Esophagus (tissue), 2 donors: ENCODE data around the gene PTPRM. TPM values are rescaled to one million over a fixed set of nuclear protein-coding genes. Genes with fewer than 3 reads are reported as not detected.

Source experiments
- H3K27ac ChIP-seq, 2 donors: one replicate each; pipeline ENCODE4 v1.5.1; 2013; ENCODE audit warnings: low read depth in 2 of 2, mild to moderate bottlenecking in 2 of 2, inconsistent platforms in 1 of 2, low read length in 1 of 2, moderate library complexity in 1 of 2
- H3K27me3 ChIP-seq, 2 donors: one replicate each; pipeline ENCODE4 v1.6.1; 2013; ENCODE audit warnings: low read length in 2 of 2, control low read depth in 1 of 2, mild to moderate bottlenecking in 1 of 2; ENCODE audit not compliant: insufficient read depth in 2 of 2, control insufficient read depth in 1 of 2
- H3K36me3 ChIP-seq, 2 donors: one replicate each; pipeline ENCODE4 v1.6.1; 2013; ENCODE audit warnings: low read length in 1 of 2; ENCODE audit not compliant: control insufficient read depth in 2 of 2, insufficient read depth in 2 of 2
- H3K4me1 ChIP-seq, 2 donors: one replicate each; pipeline ENCODE4 v1.6.1; 2013; ENCODE audit warnings: low read length in 1 of 2; ENCODE audit not compliant: control insufficient read depth in 2 of 2, insufficient read depth in 2 of 2
- H3K4me3 ChIP-seq, 2 donors: one replicate each; pipeline ENCODE4 v1.5.1; 2013; ENCODE audit warnings: low read length in 2 of 2, mild to moderate bottlenecking in 2 of 2, low read depth in 1 of 2, moderate library complexity in 1 of 2
- H3K9me3 ChIP-seq, 2 donors: one replicate each; pipeline ENCODE4 v1.6.1; 2013; ENCODE audit warnings: mild to moderate bottlenecking in 2 of 2, low read depth in 1 of 2, low read length in 1 of 2, moderate library complexity in 1 of 2; ENCODE audit not compliant: control insufficient read depth in 2 of 2, insufficient read depth in 1 of 2
- WGBS, 2 donors: extraction: QIAGEN DNeasy Blood & Tissue Kit; methylation state at CpG; one replicate each; pipeline ENCODE4 v1.1.7; 2013; 5-methylcytosine and 5-hydroxymethylcytosine counted together
- polyA plus RNA-seq, 2 donors: library from polyadenylated mRNA; stranded (reverse); fragments of 200-250 nt; gene quantifications; one replicate each; pipeline ENCODE4 v1.2.3, GENCODE V29; 2013
- donor health status: healthy with polysubstance abuse.
- donor health status: Bipolar disorder and iron deficiency.

PTPRM gene
- polyA plus RNA-seq, 2 donors = 6.3 to 10.4 TPM

GRCh38 chr18:8208716-8209115 lies 641.6 kb downstream of the PTPRM start:
- H3K4me3 ChIP-seq = no peak overlapping the region
- WGBS, 2 donors = 60 to 71% methylated on average over 6 of the region's 6 CpGs
- no peaks in the 10 kb centered on the region for H3K4me1 ChIP-seq
- no peaks in the 10 kb centered on the region for H3K36me3 ChIP-seq
- no peaks in the 10 kb centered on the region for H3K27me3 ChIP-seq
- H3K27ac ChIP-seq = no peak overlapping the region
- no peaks in the 10 kb centered on the region for H3K9me3 ChIP-seq

DNA sequence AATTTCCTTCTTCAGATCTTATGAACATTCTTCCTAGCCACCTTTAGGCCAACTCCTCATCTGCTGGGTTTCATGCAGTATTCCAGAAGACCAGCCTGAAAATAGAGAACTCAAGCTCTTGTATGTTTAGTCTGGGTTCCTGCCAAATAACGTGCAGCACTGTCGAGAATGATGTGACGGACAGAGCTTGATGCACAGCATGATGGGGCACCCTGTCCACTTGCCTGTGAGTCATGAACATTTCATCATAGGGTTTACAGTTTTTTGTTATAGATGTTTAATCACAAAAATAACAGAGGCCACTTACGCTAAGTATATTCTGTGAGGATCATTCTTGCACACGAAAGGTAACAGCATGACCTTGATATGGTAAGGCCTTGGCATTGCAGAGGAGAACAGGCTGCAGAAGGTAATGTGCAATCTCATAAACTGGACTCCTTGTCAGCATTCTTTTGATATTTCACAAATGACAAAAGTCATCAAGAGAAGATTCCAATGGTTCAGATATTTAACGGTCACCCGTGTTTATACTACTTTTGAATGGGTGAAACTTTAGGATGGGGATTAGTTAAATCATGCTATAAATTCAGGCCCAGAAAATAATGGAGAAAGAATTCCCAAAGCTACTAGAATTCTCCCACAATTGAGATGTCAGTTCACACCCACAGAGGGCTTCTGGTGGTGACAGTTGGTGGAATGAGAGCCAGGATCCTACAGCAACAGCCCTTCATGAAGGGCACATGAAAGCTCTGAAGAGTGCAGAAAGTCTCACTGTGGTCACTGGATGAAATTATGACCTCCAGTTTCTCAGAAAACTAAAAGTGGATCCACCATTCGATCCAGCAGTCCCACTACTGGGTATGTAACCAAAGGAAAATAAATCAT lies 646.0 kb downstream of the PTPRM start:
- WGBS, 2 donors = 65 to 69% methylated on average over 8 of the region's 8 CpGs
- no peaks in the 10 kb centered on the region for H3K36me3 ChIP-seq
- H3K9me3 ChIP-seq = no peaks in the 10 kb centered on the region
- H3K4me3 ChIP-seq = no peak overlapping the region
- no peak overlapping the region for H3K27ac ChIP-seq
- no peaks in the 10 kb centered on the region for H3K27me3 ChIP-seq
- no peaks in the 10 kb centered on the region for H3K4me1 ChIP-seq

DNA sequence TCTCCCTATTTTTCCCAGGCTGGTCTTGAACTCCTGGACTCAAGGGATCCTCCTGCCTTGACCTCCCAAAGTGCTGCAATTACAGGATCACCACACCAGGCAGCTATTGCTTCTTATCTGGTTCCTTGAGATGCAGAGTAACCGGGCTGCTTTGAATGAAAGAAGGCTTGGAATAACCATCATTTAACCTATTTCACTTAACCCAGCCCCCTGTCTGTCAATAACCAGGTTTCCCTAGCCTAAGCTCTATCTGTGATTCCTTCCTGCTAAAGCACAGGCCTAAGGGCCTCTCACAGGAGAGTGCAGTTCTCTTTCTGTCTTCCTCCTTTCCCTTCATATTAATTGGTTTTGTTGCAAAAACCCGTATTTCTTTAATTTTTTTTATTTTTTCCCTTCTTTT lies 648.6 kb downstream of the PTPRM start:
- Histone ChIP-seq H3K4me1 (no peaks in the 10 kb centered on the region), H3K36me3 (no peaks in the 10 kb centered on the region), H3K4me3 (no peak overlapping the region), H3K27me3 (no peaks in the 10 kb centered on the region), H3K27ac (no peak overlapping the region), H3K9me3 (no peaks in the 10 kb centered on the region)
- WGBS, 2 donors = 92 to 96% methylated on average over 2 of the region's 2 CpGs

GRCh38 chr18:8217051-8217564 lies 650.0 kb downstream of the PTPRM start:
- no peaks in the 10 kb centered on the region for H3K36me3 ChIP-seq
- no peak overlapping the region for H3K27ac ChIP-seq
- H3K27me3 ChIP-seq = no peaks in the 10 kb centered on the region
- no peaks in the 10 kb centered on the region for H3K9me3 ChIP-seq
- H3K4me3 ChIP-seq = no peak overlapping the region
- 75 to 82% methylated on average over 8 of the region's 8 CpGs for WGBS, 2 donors
- no peaks in the 10 kb centered on the region for H3K4me1 ChIP-seq

DNA sequence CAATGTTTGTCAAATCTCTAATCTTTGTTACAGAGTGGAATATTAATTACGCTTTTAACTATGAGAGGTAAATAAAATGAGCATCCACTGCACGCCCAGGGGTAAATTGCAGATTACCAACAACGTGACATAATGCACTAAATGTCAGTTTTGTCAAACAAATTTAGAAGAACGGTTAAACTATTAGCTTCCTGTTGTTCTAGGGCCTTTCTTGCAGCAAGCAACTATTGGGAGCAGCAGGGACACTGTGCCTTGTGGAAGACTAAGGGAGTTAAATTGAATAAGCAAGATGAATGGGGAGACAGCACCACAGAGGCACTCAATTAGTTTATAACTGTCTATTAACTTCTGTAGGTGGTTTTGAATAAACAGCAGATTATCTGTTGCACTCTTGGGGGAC lies 651.1 kb downstream of the PTPRM start:
- no peak overlapping the region for H3K27ac ChIP-seq
- H3K9me3 ChIP-seq = no peaks in the 10 kb centered on the region
- H3K27me3 ChIP-seq = no peaks in the 10 kb centered on the region
- no peaks in the 10 kb centered on the region for H3K36me3 ChIP-seq
- no peak overlapping the region for H3K4me3 ChIP-seq
- 89 to 90% methylated on average over 4 of the region's 4 CpGs for WGBS, 2 donors
- H3K4me1 ChIP-seq = no peaks in the 10 kb centered on the region

DNA sequence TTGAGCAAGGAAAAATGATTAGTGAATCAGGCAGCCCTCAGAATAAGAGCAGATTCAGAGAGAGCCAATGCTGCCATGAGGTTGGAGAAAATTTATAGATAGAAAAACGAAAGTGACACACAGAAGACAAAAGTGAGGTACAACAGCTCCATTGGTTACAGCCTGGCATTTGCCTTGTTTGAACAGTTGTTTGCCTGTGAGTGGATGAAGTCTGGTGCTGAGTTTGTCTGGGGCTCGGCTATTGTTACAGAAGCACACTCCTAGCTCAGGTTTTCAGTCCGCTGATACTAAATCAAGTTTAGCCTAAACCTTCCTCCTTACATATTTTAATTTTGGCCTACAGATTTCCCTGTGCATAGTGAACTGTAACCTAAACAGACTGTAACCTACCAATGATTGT lies 654.3 kb downstream of the PTPRM start:
- 81 to 86% methylated on average over 3 of the region's 3 CpGs for WGBS, 2 donors
- Histone ChIP-seq H3K27ac (no peak overlapping the region), H3K4me1 (no peaks in the 10 kb centered on the region), H3K4me3 (no peak overlapping the region), H3K36me3 (no peaks in the 10 kb centered on the region), H3K27me3 (no peaks in the 10 kb centered on the region), H3K9me3 (no peaks in the 10 kb centered on the region)

- H3K27ac ChIP-seq = no peak overlapping the region
- no peaks in the 10 kb centered on the region for H3K27me3 ChIP-seq
- H3K36me3 ChIP-seq = no peaks in the 10 kb centered on the region
- H3K4me3 ChIP-seq = no peak overlapping the region
- 92 to 98% methylated on average over 3 of the region's 3 CpGs for WGBS, 2 donors
- H3K4me1 ChIP-seq = no peaks in the 10 kb centered on the region
- H3K9me3 ChIP-seq = no peaks in the 10 kb centered on the region
Observed at GRCh38 chr18:8224576-8224975, 657.5 kb downstream of the PTPRM start.

GRCh38 chr18:8229040-8229439 lies 661.9 kb downstream of the PTPRM start:
- Histone ChIP-seq H3K4me3 (no peak overlapping the region), H3K36me3 (no peaks in the 10 kb centered on the region), H3K27ac (no peak overlapping the region), H3K9me3 (no peaks in the 10 kb centered on the region), H3K4me1 (no peaks in the 10 kb centered on the region), H3K27me3 (no peaks in the 10 kb centered on the region)
- 47 to 62% methylated on average over 5 of the region's 5 CpGs for whole genome bisulfite sequencing, 2 donors

DNA sequence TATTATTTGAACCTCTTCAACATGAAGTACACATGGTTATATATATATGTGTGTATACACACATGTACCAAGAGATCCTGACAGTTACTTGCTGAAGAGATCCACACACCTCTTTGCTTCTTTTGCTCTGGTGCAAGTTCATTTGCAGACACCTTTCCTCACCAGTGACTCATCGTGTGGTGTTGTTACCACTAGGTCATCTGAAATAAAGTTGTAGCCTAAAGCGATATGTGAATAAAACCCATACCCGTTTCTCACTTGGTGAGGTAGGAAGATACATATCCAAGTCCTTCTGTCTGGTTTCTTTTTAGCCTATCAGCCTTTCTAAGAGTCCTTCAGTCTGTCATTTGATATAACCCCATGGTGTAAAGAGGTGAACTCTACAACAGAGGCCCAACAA lies 662.7 kb downstream of the PTPRM start:
- no peaks in the 10 kb centered on the region for H3K36me3 ChIP-seq
- no peaks in the 10 kb centered on the region for H3K4me1 ChIP-seq
- H3K4me3 ChIP-seq = no peak overlapping the region
- H3K27me3 ChIP-seq = no peaks in the 10 kb centered on the region
- 75 to 83% methylated on average over 3 of the region's 3 CpGs for WGBS, 2 donors
- H3K27ac ChIP-seq = no peak overlapping the region
- H3K9me3 ChIP-seq = no peaks in the 10 kb centered on the region

DNA sequence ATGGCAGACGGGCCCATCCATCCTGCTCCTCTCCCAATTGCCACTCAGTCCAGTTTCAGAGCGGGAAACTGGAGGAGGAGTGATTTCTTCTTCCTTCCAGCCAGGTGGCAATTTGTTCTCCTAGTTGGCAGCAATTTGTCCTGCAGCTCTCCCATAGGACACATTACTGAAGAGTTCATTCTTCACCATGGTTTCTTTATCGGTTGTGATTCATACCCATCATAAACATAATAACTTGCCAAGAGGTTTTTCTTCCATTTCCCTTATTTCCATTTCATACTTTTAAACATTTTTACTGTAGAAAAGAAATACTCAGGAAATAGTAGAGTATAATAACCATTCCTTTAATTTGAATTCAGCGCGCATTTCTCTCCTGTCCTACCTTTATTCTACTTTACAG lies 664.2 kb downstream of the PTPRM start:
- Histone ChIP-seq H3K4me1 (no peaks in the 10 kb centered on the region), H3K9me3 (no peaks in the 10 kb centered on the region), H3K27ac (no peak overlapping the region), H3K27me3 (no peaks in the 10 kb centered on the region), H3K36me3 (no peaks in the 10 kb centered on the region), H3K4me3 (no peak overlapping the region)
- 77 to 87% methylated on average over 5 of the region's 5 CpGs for WGBS, 2 donors
